NCI-H146 treated with DMSO at 0.1 percent for 48 hours (cell line): Measurements from ENCODE around the gene SCLY.
"Not testable (repeated sequence)": the region's sequence is repeated elsewhere in the genome, so short reads cannot be mapped to it uniquely, and the experiment has no call there.

Experiments
- DNase-seq: peaks from one replicate; lab custom pipeline; 2025; ENCODE audit not compliant: unreplicated experiment; lab: John Stamatoyannopoulos, UW

The SCLY gene

GRCh38 chr2:238106698-238107524 is 46.1 kb downstream of the SCLY start:
- DNase-seq = no peak

- peak; percentile 27 for DNase-seq
Observed at GRCh38 chr2:238107525-238108422, 47.0 kb downstream of the SCLY start.

- DNase-seq = no peak
Observed at GRCh38 chr2:238108423-238109183, 47.8 kb downstream of the SCLY start.

GRCh38 chr2:238113611-238114010 is 52.8 kb downstream of the SCLY start:
- DNase-seq = no peak

- DNase-seq = no peak
Observed at GRCh38 chr2:238114331-238114841, 53.6 kb downstream of the SCLY start.

- no peak for DNase-seq
Observed at GRCh38 chr2:238114851-238115660, 54.3 kb downstream of the SCLY start.

GRCh38 chr2:238115709-238116108 is 54.9 kb downstream of the SCLY start:
- DNase-seq = not testable (repeated sequence)

GRCh38 chr2:238116298-238117198 is 55.7 kb downstream of the SCLY start:
- DNase-seq = no peak

- no peak for DNase-seq
Observed at GRCh38 chr2:238117199-238118154, 56.7 kb downstream of the SCLY start.

GRCh38 chr2:238119756-238120462 is 59.1 kb downstream of the SCLY start:
- no peak for DNase-seq

- DNase-seq = no peak
Observed at GRCh38 chr2:238120463-238121298, 59.9 kb downstream of the SCLY start.

GRCh38 chr2:238121511-238122286 is 60.9 kb downstream of the SCLY start:
- DNase-seq = no peak

- DNase-seq = no peak
Observed at GRCh38 chr2:238122287-238123217, 61.8 kb downstream of the SCLY start.

GRCh38 chr2:238123218-238123971 is 62.6 kb downstream of the SCLY start:
- DNase-seq = no peak
